Retina (tissue), 1 donor: ENCODE results near the gene EXOC3L2.

Experiments
- DNase-seq: peaks from one replicate; pipeline ENCODE4 v3.0.0-alpha.2; 2016

EXOC3L2 gene

DNA sequence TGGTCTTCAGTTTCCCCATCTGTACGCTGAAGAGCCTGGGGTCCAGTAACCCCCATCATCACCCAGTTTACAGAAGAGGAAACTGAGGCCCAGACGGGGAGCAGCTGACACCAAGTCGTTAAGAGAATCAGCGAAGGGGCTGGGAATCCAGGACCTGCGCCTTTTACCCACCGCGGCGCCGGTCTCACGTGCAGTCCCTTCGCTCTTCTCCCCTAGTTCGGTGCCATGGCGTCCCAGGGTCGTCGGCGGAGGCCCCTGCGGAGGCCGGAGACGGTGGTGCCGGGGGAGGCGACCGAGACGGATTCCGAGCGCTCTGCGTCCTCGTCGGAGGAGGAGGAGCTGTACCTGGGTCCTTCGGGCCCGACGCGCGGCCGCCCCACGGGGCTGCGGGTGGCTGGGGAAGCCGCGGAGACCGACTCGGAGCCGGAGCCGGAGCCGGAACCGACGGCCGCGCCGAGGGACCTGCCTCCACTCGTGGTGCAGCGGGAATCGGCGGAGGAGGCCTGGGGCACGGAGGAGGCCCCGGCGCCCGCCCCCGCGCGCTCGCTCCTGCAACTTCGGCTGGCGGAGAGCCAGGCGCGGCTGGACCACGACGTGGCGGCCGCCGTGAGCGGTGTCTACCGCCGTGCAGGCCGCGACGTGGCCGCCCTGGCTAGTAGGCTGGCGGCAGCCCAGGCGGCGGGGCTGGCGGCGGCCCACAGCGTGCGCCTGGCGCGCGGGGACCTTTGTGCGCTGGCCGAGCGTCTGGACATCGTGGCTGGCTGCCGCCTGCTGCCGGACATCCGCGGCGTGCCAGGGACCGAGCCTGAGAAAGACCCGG, 65.9 kb downstream of the EXOC3L2 start:
- DNase-seq: no peak

DNA sequence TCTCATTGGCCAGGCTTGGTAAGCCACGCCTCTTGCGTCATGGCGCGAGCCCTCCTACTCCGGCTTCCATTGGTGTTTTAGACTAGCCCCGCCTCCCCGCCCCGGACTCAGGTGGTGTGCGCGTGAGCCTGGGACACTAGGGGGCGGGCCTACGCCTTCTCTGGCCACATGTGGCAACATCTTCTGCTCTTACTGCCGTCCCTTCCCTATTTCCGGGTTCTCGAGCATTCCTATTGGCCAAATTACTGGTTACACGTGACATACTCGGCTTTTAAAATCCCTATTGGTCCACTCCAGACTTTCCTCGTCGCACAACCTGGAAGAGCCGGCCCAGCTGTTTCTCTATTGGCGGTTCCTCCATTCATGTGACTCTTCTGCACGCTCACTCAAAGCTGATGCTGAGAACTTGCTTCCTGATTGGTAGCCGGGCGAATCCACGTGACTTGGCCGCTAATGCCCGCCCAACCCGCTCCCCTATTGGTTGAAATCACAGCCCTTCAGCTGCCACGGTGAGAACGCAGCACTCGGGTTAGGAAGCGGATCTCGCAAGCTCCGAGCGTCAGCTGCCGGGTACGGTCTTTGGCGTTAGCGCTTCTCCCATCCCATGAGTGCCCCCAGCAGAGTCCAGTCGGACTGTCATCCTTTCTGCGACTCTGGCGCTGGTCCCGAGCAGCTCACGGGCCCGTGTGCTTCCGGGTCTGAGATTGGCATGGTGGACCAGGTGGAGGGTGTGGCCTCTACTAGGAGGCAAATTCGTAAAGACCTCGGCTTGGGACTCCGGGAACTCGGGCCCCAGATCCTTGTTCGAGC, 66.7 kb downstream of the EXOC3L2 start, which contains the start of gene BLOC1S3:
TSS of gene BLOC1S3 (plus strand) at position 523 of the 810 bp plus-strand sequence. CDS start 513 bp downstream, outside the sequence.
- DNase-seq: peak; percentile 99

- no peak for DNase-seq
Measured at GRCh38 chr19:45177817-45178261, 67.4 kb downstream of the EXOC3L2 start, which contains the start of gene TRAPPC6A. TSS of gene TRAPPC6A (minus strand) at chr19:45178237. CDS start at chr19:45178218, 19 bp downstream.

DNA sequence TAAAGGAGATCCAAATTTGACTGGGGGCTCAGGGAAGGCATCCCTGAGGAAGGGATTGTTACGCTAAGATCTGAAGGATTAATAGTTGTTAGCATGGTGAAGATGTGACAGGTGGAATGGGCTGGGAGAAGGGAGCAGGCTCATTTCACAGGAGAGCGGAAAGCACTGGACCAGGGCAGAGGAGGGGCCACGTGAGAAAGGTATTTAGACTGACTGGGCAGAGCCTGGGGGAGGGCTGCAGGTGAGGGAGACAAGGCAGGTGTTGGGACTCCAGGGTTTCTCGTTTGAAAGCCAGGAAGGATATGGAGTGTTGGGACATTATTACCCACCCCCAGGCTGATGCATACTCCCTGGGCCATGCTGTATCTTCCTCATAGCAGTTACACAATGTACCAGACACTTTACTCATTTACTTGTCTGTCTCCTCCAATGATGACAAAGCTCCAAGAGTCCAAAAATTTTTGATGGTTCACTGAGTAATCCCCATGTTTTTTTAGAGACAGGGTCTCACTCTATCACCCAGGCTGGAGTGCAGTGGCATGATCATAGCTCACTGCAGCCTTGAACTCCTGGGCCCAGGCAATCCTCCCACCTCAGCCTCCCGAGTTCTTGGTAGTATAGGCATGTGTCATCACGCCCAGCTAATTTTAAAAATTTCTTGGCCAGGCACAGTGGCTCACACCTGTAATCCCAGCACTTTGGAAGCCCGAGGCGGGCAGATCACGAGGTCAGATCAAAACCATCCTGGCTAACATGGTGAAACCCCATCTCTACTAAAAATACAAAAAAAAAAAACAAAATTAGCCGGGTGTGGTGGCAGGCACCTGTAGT, 69.5 kb downstream of the EXOC3L2 start:
- DNase-seq: no peak

DNA sequence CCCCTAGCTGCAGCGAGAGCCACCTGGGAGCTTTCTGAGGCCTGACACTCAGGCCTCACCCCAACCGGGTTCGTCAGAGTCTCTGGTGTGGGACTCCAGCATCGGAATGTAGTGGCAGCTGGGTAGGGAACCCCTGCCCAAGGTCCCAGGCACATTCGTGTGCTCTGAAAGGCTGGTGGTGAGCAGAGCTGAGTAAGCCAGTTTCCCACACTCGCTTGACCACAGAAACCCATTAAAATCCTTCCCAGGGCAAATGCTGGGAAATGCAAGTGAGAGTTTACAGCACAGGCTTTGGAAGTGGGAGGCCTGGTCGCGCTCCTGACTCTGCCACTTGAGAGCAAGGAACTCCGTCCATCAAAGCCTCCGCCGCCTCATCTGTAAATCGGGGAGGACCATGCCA, 71.4 kb downstream of the EXOC3L2 start:
- no peak for DNase-seq

DNA sequence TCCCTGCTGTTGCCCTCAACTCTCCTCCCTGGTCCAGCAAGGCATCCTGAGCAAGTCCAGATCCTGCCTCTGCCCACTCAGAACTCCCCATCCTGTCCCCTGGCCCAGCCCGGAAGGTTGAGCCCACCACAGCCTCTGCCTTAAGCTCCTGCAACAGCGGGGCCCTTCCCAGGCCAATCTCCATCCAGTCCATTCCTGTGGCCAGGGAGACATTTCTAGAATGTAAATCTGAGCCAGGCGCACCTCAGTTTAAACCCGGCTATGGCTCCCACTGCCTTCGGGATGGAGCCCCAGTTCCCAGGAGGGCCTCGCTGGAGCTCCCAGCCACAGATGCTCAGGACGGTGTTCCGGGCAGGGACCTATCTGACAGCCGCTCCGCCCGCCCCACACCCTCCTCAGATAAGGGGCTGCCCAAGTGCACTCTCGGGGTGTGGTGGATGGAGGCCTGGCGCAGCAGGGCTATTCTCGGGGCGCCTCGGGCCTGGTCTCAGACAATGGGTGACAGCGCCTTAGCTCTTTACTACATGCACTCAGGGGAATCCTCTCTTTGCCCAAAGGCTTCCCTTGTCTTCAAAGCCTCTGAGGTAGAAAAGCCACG, 72.5 kb downstream of the EXOC3L2 start:
- no peak for DNase-seq

DNA sequence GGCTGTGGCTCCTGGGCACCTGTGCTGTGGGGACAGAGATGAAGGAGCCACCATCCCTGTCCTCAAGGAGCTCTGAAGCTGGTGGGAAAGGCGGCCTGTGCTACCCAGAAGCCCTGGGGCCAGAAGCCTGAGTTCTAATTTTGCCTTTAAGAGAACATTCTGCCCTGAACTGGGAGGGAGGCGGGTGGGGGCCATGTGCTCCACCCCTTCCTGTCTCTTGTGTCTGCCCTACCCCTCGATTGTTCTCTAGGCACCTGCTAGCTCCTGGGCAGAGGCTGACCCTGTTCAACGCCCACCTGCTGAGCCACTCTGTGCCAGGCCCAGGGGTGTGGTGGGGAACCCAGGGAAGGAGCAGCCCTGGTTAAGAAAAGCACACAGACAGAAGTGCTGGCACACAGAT, 73.0 kb downstream of the EXOC3L2 start:
- DNase-seq: no peak

- no peak for DNase-seq
Measured at GRCh38 chr19:45171211-45171623, 74.0 kb downstream of the EXOC3L2 start.

DNA sequence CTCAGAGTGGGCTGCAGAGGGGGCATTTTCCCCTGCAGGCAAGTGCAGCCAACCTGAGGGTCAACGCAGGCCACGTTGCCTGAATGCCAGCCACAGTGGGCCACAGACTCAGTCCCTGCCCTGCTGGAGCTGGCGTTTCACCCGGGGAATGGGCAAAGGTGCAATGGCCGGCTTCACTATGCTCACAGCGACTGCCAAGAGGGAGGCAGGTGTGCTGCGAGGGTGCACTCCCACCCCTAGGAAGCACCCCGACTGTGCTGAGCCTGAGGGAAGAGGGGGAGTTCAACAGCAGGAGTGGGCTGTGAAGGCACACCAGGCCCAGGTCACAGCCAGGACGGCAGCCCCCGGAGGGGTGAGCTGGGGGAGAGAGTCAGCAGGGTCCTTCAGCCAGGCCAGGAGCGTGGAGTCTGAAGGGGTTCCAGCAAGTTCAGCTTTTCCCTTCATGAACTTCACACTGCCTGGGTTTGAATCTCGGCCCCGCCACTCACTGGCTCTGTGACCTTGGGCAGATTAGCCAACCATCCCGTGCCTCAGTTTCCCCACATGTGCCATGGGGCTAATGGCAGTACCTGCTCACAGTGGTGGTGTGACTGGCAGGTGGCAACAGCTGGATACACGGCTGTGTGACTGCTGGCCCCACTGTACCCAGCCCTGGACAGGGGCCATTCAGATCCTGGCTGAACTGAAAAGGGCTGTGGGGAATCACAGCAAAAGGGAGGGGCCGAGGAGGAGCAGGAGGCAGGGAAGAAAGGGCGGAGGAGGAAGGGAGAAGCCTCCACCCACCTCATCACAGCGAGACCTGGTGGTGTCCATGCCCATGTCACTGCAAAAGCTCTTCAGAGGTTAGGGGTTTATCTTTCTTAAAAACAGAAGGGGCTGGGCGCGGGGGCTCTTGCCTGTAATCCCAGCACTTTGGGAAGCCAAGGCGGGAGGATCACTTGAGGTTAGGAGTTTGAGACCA, 74.8 kb downstream of the EXOC3L2 start:
- no peak for DNase-seq

GRCh38 chr19:45169602-45170001, 75.6 kb downstream of the EXOC3L2 start:
- no peak for DNase-seq

GRCh38 chr19:45168767-45169351, 76.3 kb downstream of the EXOC3L2 start:
- DNase-seq: no peak

DNA sequence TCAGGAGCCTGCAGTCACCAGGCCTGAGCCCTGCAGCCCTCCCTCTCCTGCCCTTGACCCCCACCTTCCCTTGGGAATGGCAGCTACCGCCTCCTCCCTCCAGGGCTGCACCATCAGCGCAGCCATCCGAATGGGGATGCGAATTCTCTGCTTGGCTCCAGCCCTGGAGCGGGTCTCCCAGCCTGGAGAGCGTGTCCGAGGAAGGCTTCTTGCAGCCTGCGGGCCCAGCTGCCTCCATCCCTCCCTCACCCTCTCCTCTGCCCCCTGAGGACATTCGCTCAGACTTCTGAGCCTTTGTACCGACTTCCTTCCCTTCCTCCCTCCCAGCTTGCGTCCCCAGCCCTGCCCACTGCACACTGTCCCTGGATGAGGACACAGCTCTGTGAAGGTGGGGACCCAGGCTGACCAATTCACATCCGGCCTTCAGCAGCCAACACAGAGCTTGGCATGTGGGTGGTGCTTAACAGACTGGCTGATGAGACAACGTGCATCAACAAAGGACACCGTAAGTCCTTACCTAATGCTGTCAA, 78.4 kb downstream of the EXOC3L2 start:
- peak; percentile 63 for DNase-seq

DNA sequence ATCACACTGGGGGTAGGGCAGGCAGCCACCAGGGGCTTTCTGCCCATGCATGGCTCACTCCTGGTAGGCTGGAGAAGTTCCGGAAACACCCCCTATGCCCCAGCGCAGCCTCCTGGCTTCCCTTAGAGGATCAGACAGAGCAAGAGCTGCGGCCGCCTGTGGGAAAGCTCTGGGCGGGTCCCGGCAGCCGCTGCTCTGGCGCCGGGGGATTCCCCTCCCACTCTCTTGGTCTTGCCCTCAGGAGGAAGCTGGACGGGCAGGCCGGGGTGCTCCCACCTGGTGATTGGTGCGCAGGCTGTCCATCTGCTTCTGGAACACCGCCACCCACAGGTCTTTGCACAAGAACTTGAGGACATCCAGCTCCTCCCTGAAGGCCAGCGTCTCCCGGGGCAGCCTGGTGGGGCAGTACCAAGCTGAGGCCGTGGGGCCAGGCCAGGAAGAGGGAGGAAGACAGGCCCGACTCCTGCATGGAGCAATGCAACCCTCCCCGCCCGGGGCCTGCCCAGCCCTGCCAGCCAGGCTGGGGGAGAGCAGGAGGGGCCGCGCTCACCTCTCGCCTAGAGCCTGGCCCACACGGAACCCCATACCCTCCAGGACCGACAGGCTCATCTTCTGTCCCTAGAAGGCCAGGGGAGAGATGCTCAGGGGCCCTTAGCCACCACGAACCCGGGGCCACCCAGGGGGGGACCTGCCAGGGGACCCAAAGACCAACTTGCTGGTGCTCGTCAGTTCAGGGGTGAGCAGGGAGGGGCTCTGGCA, 80.5 kb downstream of the EXOC3L2 start:
- no peak for DNase-seq

- no peak for DNase-seq
Measured at GRCh38 chr19:45163751-45164460, 81.3 kb downstream of the EXOC3L2 start.

DNA sequence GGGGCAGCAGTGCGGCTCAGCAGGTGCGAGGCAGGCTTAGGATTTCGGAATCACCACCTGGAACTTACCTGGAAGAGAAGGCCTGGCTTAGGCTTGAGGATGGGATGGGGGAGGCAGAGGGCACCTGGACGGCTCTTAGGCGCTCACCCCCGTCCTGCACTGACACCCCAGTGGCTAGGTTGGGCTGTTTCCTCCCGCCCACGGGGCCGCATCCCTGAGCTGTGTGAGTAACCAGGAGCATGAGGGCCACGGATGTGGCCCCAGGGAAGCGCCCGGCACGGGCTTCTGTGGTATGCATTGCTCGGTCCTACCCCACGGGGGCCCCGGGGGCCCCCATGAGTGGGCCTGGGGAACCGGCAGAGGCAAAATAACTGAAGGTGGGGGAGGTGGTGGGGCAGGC, 82.1 kb downstream of the EXOC3L2 start:
- DNase-seq: no peak

GRCh38 chr19:45162608-45163143, 82.5 kb downstream of the EXOC3L2 start:
- DNase-seq: no peak
